Fibroblast of peridontal ligament (primary cell): ENCODE results near the gene RBBP6.

ENCODE experiments used
- DNase-seq: peaks from one replicate; pipeline ENCODE4 v3.0.0-alpha.2; 2010; ENCODE audit errors: extremely low read depth

RBBP6 gene

GRCh38 chr16:24524855-24525677, 14.3 kb upstream of the RBBP6 start:
- DNase-seq: no peak

GRCh38 chr16:24525970-24526559, 13.3 kb upstream of the RBBP6 start:
- DNase-seq: peak; percentile 38

GRCh38 chr16:24526701-24527495, 12.5 kb upstream of the RBBP6 start:
- no peak for DNase-seq

- DNase-seq: no peak
Observed at GRCh38 chr16:24531166-24531565, 8.2 kb upstream of the RBBP6 start.

- DNase-seq: no peak
Observed at GRCh38 chr16:24534620-24535019, 4.7 kb upstream of the RBBP6 start.

GRCh38 chr16:24535827-24536226, 3.5 kb upstream of the RBBP6 start:
- no peak for DNase-seq

- DNase-seq: no peak
Observed at GRCh38 chr16:24536671-24537070, 2.7 kb upstream of the RBBP6 start.

GRCh38 chr16:24537474-24538337, 1.7 kb upstream of the RBBP6 start:
- DNase-seq: no peak

- DNase-seq: no peak
Observed at GRCh38 chr16:24538756-24539294, 541 bp upstream of the RBBP6 start.

GRCh38 chr16:24539850-24540601, 660 bp downstream of the RBBP6 start:
- peak; percentile 22 for DNase-seq

- peak; percentile 27 for DNase-seq
Observed at GRCh38 chr16:24540602-24541210, 1.3 kb downstream of the RBBP6 start.

- DNase-seq: peak; percentile 21
Observed at GRCh38 chr16:24541233-24541933, 2.0 kb downstream of the RBBP6 start.

GRCh38 chr16:24543949-24544348, 4.6 kb downstream of the RBBP6 start:
- no peak for DNase-seq

- peak; percentile 65 for DNase-seq
Observed at GRCh38 chr16:24544640-24545039, 5.3 kb downstream of the RBBP6 start.

GRCh38 chr16:24550295-24550694, 10.9 kb downstream of the RBBP6 start:
- DNase-seq: no peak

GRCh38 chr16:24552705-24553246, 13.4 kb downstream of the RBBP6 start:
- no peak for DNase-seq

GRCh38 chr16:24553983-24554382, 14.6 kb downstream of the RBBP6 start:
- DNase-seq: peak; percentile 10

- DNase-seq: no peak
Observed at GRCh38 chr16:24555346-24555872, 16.0 kb downstream of the RBBP6 start.

- DNase-seq: no peak
Observed at GRCh38 chr16:24562811-24563210, 23.4 kb downstream of the RBBP6 start.
